SKM-1 (cell line): ENCODE results near the gene ATP11A.
"Not testable (repeated sequence)": the region's sequence is repeated elsewhere in the genome, so short reads cannot be mapped to it uniquely, and the experiment has no call there.

Experiments used
- DNase-seq: peaks from one replicate; lab custom pipeline; 2025; ENCODE audit not compliant: unreplicated experiment; lab: John Stamatoyannopoulos, UW

Gene ATP11A

DNA sequence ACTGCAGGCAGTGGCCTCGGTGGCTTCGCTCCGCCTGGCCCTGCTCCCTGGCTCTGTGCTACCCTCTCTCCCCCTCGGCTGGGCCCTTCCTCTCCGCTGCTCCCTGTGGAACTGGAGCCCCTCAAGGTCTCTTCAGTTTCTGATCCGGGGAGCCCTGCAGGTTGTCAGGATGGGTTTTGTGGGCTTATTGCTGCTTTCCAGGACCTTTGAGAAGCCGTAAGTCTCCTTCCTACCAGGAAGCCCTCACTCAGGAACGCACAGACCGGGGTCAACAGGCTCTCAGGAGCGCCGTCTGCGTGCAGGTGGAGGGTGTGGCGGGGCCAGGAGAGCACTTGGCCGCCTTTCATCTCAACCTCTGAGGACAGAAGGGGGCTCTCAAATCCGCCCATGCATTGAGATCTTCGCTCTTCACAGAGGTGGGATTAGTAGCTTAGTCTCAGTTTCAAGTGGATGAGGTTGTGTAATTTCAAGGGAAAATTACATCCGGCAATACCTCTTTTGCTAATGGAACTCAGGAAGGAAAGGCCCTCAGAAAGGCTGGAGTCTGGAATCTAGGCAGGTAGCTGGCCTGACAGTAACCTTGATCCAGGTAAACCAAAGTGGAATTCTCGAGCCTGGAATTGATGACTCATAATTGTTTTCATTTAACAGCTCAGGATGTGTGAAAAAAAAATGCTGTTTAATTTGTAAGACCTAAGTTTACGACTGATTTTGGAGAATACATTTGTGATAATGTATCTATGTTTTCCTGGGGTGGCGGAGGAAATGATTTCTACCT is 102.0 kb downstream of the ATP11A start:
- DNase-seq: no peak

DNA sequence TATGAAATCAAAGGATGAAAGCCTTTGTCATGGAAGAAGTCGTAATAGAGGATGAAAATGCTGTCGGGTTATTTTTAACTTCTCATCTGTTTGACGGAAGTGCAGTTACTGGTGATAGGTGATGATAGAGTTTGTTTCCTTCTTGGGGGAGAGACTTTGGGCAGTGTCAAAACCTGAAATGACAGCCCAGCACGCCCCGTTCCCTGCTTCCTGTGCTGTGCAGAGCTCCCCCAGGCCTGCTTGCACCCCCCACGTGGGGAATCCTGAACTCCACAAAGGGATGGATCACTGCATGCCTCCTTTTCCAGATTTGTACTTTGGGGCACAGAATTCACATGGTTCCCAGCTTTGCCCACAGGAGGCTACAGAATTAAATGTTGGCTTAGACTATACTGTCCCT is 102.7 kb downstream of the ATP11A start:
- DNase-seq: no peak

DNA sequence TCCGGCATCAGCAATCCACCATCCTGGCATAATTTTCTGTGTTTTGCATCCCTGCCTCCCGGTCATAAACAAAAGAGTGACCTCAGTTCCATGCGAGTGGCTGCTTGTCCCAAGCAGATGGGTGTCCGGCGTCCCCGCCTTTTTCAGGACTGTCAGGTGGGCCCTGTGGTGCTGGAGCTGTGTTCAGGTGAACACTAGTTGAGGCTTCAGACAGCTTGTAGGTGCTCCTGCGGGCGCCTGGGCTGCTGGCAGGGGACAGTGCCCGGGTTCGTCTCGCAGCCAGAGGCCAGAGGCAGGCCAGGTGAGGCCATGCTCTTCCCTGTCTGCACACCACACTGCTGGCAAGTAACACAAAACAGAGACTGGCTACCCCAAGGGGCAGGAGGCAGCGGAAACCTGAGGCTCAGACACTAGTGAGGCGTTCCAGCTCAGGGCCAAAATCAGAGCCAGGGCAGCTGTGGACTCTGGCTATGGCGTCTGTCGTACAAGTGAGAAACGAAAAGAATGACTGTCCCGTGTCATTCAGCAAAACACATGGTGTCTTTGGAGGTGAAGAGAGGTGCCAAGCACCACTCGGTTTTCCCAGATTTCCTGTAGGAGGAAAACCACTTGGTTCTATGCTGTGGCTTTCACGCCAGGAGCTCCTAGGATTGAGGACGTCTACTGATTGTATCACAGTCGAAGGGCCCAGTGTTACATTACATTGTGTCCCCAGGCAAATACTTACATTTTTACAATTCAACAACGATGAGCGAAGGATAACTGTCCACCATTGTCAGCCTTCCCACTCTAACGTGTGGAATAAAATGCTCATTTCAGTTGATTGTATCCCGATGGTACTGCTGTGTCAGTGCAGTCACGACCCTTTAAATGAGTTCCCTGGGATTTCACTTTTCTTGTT is 104.0 kb downstream of the ATP11A start:
- DNase-seq: no peak

DNA sequence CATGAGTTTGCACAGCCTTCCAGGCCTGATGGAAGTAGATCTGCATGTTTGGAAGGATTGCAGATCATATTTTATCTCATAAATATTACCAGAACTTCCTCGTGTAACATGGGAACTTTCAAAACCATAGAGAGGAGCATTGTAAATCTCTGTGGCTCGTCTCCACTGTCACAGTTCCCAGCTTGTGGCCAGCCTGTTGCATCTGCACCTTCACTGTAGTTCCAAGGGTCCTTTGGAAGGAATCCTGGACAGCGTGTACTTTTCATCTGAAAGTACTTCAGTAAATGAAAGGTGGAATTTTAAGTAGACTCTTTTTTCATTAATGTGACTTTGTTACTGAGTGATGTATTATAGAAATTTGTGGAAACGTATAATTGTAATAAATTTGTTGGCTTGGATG is 105.4 kb downstream of the ATP11A start:
- DNase-seq: no peak

DNA sequence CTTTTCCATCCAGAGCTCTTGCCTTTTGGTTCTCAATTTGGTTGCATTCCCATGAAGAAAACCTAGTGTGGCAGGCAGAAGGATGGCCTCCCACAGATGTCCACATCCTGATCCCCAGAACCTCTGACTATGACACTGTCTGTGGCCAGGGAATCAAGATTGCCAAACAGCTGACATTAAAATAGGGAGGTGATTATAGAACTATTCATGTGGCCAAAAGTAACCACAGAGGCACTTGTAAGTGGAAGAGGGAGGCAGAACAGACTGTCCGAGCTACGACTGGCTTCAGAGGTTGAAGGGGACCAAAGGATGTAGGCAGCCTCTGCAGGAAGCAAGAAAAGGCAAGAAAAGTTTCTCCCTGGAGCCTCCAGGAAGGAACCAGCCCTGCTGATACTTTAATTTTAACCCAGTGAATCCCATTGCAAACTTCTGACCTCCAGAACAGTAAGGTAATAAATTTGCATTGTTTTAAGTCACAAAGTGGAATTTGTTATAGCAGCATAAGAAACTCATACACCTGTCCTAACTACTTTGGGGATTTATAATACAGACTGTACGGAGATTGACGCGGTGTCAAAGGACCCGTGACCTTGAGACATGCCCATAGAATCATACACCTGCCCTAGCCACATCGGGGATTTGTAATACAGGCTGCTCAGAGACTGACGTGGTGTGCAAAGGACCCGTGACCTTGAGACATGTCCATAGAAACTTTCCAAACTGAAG is 106.5 kb downstream of the ATP11A start:
- DNase-seq: no peak

DNA sequence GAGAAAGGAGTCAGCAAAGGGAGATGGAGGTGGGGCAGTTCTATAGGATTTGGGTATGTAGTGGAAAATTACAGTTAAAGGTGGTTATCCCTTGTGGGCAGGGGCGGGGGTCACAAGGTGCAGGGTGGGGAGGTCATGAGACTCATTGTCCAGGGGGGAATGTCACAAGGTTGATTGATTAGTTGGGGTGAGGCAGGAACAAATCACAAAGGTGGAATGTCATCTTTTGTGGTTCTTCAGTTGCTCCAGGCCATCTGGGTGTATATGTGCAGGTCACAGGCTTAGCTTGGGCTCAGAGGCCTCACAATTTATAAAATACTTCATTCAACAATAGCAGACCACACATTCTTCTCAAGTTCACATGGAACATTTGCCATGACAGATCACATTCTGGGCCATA is 109.6 kb downstream of the ATP11A start:
- no peak for DNase-seq

DNA sequence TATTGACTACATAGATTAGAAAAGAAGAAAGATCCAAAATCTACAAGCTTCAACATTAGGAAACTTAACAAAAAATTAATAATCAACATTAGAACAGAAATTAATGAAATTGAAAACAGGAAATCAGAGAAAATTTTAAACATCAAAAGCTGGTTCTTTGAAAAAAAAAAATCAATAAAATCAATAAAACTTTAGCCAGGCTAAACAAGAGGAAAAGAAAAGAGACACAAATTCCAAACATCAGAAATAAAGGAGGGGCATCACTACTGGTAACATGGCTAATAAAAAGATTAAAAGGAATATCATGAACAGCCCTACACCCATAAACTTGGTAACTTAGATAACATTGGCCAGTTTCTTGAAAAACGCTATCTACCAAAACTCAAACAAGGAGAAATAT is 110.2 kb downstream of the ATP11A start:
- no peak for DNase-seq

DNA sequence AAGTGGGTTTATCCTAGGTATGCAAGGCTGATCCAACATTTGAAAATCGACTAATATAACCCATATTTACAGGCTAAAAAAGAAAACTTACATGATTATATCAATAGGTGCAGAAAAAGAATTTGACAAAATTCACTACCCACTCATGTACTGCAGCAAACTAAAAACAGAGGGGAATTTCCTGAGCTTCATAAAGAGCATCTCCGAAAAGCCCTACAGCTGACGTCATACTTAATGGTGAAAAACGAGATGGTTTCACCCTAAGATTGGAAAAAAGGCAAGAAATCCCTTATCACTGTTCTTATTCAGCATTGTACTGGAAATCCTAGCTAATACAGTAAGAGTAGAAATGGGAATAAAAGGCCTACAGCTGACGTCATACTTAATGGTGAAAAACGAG is 111.0 kb downstream of the ATP11A start:
- not testable (repeated sequence) for DNase-seq

DNA sequence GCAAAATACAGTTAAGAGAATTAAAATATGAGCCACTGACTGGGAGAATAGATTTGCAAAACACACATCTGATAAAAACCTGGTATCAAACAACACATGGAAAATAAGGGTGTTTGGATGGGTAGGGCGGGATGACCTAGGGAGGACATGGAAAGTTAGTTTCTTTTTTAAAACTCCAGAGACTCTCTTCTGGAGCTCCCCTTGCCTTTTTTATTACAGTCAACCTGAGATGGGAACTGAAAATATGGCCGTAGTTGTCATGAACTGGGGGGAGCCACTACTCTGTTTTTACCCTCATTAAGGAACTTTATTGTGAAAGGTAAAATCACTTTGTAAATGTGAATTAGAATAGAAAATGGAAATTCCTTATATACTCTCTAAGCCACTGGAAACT is 113.0 kb downstream of the ATP11A start:
- no peak for DNase-seq

DNA sequence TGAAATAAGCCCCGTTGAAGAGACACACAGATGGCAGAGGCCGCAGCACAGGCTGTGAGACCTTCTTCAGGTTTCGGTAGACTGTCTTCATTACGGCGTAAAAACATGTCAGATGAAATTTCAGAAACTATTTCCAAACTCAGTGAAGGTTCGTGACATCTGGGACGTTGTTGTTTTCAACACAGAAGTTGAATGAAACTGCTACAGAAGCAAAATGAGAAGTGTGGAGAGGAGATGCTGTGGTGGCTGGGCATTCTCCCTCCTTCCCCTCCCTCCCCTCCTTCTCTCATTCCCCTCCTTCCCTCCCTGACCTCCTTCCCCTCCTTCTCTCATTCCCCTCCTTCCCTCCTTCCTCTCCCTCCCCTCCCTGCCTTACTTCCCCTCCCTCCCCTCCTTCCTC is 113.6 kb downstream of the ATP11A start:
- DNase-seq: no peak

DNA sequence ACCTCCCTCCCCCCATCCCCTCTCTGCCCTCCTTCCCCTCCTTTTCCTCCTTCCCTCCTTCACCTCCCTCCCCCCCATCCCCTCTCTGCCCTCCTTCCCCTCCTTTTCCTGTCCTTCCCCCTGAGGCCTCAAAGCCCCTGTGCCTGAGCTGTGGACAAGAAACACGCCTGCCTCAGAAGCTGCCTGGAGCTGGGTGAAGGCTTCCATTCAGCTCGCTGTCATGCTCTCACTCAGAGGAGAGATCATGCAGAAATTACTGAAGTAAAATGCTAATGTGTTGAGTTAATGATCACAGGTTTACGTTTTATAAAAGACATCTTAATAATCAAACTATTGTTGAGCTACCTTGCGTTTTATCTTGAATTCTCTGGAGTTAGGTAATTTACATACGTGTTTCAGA is 114.5 kb downstream of the ATP11A start:
- no peak for DNase-seq

DNA sequence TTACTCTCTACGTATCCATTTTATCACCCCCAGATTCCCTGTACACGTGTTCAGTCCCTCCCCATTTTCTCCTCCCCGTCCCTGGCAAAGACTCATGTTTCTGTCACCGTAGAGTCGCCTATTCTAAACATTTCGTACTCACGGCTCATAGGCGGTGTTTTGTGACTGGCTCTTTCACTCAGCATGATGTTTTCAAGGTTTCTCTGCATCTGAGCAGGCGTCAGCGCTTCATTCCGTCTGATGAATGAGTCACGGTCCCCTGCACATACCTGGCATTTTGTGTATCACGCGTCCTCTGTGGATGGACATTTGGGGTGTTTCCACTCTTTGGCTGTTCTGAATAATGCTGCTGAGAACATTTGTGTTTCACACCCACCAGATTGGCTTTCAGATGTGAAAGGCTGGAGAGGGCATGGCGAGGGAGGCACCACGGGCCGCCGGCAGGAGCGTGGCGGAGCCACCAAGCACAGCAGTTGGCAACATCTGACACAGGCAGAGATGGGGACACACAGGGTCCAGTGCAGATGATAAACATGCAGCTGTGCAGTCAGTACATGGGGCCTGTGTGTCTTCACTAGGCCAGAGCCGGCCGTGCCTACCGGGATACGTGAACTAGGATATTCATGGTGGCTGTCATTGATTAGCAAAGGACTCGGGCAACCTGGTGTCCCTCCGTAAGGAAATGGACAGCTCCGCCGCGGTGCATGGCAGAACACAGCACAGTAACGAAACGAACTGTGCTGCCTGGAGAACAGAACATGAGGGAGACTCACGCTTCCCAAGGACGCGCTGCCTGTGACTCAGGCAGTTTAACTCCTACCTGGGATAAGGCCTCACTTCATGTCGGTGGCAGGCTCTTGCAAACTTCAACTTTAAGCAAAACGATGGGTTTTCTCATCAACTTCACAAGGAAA is 117.2 kb downstream of the ATP11A start:
- DNase-seq: no peak

DNA sequence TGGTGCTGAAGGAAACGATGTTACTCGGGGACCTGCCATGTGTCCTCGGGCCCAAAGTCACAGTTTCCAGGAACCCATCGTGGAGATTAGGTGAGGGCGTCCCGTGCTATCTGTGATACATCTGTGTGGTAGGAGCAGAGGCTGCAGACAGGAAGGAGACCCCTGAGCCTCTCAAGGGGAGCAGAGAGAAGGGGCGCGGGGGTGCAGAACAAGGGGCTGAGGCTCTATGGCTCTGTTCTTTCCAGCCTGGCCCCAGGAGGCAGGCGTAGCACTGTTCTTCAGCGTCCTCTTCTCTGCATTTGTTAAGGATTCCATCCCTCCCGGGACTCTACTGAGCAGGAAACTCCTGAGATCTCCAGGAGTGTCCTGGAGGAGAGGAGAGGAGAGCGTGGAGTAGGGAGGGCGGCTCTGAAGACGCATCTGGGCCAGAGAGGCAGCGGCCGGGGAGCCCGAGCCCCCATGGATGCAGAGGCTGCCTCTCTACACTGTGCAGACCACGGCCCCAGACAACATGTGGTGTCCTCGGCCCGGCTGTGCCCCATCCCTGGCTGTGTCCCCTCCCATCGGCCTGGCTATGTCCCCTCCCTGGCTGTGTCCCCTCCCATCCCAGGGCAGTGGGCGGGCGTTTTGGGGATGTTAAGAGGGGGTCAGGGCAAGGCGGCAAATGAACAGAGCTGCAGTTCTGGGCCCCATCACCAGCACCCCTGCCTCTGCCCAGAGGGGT is 118.0 kb downstream of the ATP11A start:
- no peak for DNase-seq

DNA sequence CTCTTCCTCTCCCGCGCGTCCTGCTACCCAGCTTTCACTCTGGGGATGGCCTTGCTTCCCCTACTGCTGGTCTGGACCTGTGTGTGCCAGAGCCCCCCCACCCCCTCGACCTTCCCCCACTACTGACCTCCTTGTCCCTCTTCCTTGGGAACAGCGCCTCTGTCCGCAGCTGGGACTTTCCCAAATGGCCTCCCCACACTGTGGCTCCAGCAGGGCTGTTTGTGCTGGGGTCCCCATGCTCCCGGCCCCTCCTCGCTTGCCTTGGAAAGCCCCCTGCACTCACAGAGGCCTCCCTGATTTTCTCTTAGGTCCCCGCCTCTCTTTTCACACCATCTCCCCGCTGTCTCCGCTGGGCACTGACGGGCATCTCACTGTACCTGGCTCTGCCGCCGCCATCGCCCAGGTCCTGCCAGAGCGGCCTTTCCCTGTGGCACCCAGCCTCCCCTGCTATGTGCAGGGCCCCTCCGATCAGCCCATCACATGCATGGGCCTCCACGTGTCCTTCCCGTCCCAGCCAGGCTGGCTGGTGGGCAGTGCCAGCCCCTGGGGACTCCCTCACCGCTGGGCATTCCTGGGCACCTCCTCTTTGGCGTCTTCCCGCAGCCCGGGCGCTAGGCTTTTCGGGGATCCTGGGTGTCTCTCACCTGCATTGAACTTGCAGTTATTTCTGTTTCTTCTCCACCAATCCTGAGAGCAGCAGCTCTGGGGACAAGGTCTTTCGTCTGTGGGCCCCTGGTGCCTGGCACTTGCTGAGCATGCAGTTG is 118.7 kb downstream of the ATP11A start:
- DNase-seq: no peak

DNA sequence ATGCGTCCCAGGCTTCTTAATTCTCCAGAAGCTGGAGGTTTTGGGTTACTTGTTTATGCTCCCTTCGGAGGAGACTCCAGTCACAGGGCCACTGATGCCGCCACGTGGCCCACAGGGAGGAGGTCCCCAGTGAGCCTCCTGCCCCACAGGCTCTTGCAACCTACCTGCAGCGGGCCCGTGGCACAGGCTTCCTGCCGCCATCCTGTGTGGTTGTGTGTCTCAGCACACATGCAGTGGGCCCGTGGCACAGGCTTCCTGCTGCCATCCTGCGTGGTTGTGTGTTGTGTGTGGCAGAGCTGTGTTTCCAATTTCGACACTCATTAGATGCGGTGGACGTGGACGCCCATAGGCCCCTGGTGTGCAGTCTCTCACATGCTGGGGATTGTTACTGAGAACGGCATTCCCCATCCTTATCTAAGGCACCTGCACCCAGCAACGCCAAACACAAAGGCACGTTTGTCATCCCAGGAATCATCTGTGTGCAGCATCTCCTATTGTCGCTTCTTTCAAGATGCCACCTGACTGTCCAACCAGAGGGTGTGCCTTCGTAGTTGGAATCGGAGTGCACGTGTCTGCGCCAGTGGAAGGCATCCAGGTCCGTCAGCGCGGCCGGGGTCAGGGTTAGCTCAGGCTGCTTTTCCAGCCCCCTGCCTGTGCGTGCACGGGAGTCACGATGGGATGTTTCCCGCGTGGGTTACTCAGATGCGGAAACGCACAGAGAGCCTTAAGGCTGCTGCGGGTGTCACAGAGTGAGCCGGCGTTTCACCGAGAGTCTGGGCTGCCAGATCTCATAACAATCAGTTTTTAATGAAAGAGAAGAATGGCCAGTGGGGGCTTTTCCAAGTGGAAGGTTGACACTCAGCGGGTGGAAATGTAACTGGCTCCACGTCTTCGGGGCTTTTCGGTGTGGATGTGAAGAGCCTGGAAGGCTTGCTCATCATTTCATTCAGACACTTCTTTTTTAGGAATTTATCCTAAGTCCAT is 119.8 kb downstream of the ATP11A start:
- no peak for DNase-seq

DNA sequence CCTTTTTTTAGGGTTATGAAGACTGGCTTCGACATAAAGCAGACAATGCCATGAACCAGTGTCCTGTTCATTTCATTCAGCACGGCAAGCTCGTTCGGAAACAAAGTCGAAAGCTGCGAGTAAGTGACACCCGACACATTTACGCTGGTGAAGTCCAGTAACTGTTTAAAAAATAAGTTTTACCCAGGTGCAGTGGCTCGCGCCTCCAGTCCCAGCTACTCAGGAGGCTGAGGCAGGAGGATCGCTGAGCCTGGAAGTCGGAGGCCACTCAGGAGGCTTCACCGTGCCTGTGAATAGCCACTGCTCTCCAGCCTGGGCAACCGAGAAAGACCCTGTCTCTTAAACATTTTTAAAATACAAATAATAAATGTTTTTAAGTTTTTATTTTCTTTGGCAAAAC is 120.8 kb downstream of the ATP11A start:
- no peak for DNase-seq

DNA sequence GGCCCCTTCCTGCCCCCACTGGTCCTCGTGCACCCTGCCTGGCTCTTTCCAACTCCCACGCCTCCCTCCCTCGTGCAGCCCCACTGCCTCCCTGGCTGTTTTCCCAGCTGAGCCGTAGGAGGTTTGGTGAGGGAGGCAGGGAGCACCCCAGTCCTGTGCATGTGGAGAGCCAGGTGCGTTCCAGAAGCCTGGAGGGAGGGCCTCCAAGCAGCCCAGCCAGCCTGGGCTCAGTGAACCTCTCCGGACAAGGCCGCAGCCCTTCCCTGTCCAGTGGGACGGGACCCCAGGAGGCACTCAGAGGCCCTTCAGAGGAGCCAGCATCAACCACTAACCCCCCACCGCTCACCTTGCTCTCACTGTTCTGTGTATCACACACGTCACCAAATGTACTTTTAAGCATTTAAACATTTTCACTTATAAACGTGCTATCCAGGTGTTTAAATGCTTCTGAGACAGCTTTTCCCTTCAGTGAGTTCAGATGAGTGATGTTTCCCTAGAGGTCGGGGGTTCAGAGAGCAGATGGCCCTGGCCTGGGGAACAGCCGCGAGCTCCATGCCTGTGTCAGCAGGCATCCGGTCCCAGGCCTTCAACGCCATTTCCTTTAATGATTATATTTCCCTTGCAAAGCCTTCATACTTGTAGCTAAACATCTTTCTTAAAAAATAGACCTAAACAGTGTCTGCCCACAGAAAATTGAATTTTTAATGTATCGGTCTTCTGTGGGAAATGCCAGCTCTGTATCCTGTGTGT is 122.6 kb downstream of the ATP11A start:
- DNase-seq: no peak
